B cell (primary cell): ENCODE data around the gene EVX1.
A peak's percentile ranks its signal among the peaks of the same experiment; 100 is the strongest.

Source experiments
- CTCF ChIP-seq: fragments of 200-600 bp; IDR thresholded peaks from one replicate; pipeline ENCODE4 v1.8.0; 2022; ENCODE audit warnings: antibody characterized with exemption, mild to moderate bottlenecking
- EZH2 ChIP-seq: IDR thresholded peaks from 2 replicates; pipeline ENCODE4 v1.6.1; 2012; ENCODE audit warnings: borderline replicate concordance, low read depth, mild to moderate bottlenecking, moderate library complexity, low read length; ENCODE audit not compliant: insufficient read depth, poor library complexity, severe bottlenecking

GRCh38 chr7:27212497-27213432 is 29.8 kb upstream of the EVX1 start:
- TF ChIP-seq EZH2 (peak; percentile 89), CTCF (no peak)
